GM12878 (cell line): ENCODE data around the gene PHF20.
"Not testable (repeated sequence)": the region's sequence is repeated elsewhere in the genome, so short reads cannot be mapped to it uniquely, and the experiment has no call there.

Experiments used
- CHD2 ChIP-seq: IDR thresholded peaks from 2 replicates; pipeline ENCODE4 v1.6.1; 2011; ENCODE audit warnings: low read depth, low read length, improper control_type of control experiment, borderline replicate concordance
- CREB1 ChIP-seq: IDR thresholded peaks from 2 replicates; pipeline ENCODE4 v1.6.1; 2012; ENCODE audit warnings: low read depth, mild to moderate bottlenecking, inconsistent platforms
- CTCF ChIP-seq, 3 experiments: IDR thresholded peaks in 2 of 3; conservative IDR thresholded peaks in 1 of 3; 2 replicates each; pipeline ENCODE4 v1.5.1; 2011; ENCODE audit warnings: low read depth in 3 of 3, low read length in 3 of 3, mild to moderate bottlenecking in 3 of 3, control low read depth in 2 of 3, moderate library complexity in 2 of 3, inconsistent platforms in 1 of 3, mixed read lengths in 1 of 3; ENCODE audit not compliant: control insufficient read depth in 2 of 3, insufficient read depth in 1 of 3; ENCODE audit errors: extremely low read depth in 1 of 3
- EP300 ChIP-seq, 2 experiments: fragments of 150-350 bp in 1 of 2; IDR thresholded peaks; 2 replicates each; pipeline ENCODE4 v1.6.1; 2011 to 2012; ENCODE audit warnings: low read depth in 2 of 2, low read length in 2 of 2, borderline replicate concordance in 1 of 2, improper control_type of control experiment in 1 of 2, inconsistent platforms in 1 of 2; ENCODE audit not compliant: control insufficient read depth in 1 of 2
- EZH2 ChIP-seq: IDR thresholded peaks from 2 replicates; pipeline ENCODE4 v1.6.1; 2012; ENCODE audit warnings: low read depth, mild to moderate bottlenecking, control low read depth, inconsistent platforms, low read length, borderline replicate concordance; ENCODE audit not compliant: control insufficient read depth
- MTA2 ChIP-seq: fragments of 450-650 bp; IDR thresholded peaks from 2 replicates; pipeline ENCODE4 v1.6.1; 2016; ENCODE audit warnings: low read depth, mild to moderate bottlenecking, moderate library complexity
- NFIC ChIP-seq: IDR thresholded peaks from 2 replicates; pipeline ENCODE4 v1.6.1; 2012; ENCODE audit warnings: low read depth, mild to moderate bottlenecking, inconsistent platforms, low read length, moderate library complexity
- NFYB ChIP-seq: IDR thresholded peaks from 2 replicates; pipeline ENCODE4 v1.6.1; 2011; ENCODE audit warnings: low read depth, mild to moderate bottlenecking, low read length, improper control_type of control experiment, moderate library complexity; ENCODE audit not compliant: insufficient read depth
- NKRF ChIP-seq: fragments of 450-650 bp; conservative IDR thresholded peaks from 2 replicates; pipeline ENCODE4 v1.6.1; 2017; ENCODE audit warnings: mild to moderate bottlenecking, moderate library complexity
- POLR2A ChIP-seq: IDR thresholded peaks from 2 replicates; pipeline ENCODE4 v1.6.1; 2011; ENCODE audit warnings: low read depth, mild to moderate bottlenecking, low read length
- SUZ12 ChIP-seq: fragments of 200-600 bp; sonication (generic); IDR thresholded peaks from one replicate; pipeline ENCODE4 v1.6.1; 2018; ENCODE audit warnings: antibody characterized with exemption, mild to moderate bottlenecking; ENCODE audit not compliant: unreplicated experiment
- YBX1 ChIP-seq: fragments of 450-650 bp; IDR thresholded peaks from 2 replicates; pipeline ENCODE4 v1.6.1; 2016; ENCODE audit warnings: antibody characterized with exemption
- YY1 ChIP-seq: IDR thresholded peaks from 2 replicates; pipeline ENCODE4 v1.6.1; 2011; ENCODE audit warnings: low read depth, mild to moderate bottlenecking, low read length
- ZNF24 ChIP-seq: fragments of 450-650 bp; IDR thresholded peaks from 2 replicates; pipeline ENCODE4 v1.6.1; 2017; ENCODE audit warnings: antibody characterized with exemption, mild to moderate bottlenecking

- TF ChIP-seq MTA2; NFIC; CHD2; ZNF24; YBX1; CREB1; EP300 (IDR thresholded peaks at IDR 0.05; ENCODE audit: borderline replicate concordance in 1 of 2, control insufficient read depth in 1 of 2, low read depth in 2 of 2, low read length in 2 of 2); POLR2A; NFYB; EZH2; SUZ12; YY1; NKRF; CTCF (IDR thresholded peaks at IDR 0.05 in 2 of 3, conservative IDR thresholded peaks at IDR 0.05 in 1 of 3; ENCODE audit: control insufficient read depth in 2 of 3, extremely low read depth in 1 of 3, insufficient read depth in 1 of 3, low read depth in 3 of 3, low read length in 3 of 3): not testable (repeated sequence)
These were observed 224.7 kb downstream of the PHF20 start for GRCh38 chr20:35996492-35996891.
